ENCODE measurements around the gene PDRG1. TPM values are rescaled to one million over a fixed set of nuclear protein-coding genes. Genes with fewer than 3 reads are reported as not detected.

The PDRG1 gene
- total and polyA plus RNA-seq, 2 donors from 2014 or later, result 10.4 to 22.5 TPM

DNA sequence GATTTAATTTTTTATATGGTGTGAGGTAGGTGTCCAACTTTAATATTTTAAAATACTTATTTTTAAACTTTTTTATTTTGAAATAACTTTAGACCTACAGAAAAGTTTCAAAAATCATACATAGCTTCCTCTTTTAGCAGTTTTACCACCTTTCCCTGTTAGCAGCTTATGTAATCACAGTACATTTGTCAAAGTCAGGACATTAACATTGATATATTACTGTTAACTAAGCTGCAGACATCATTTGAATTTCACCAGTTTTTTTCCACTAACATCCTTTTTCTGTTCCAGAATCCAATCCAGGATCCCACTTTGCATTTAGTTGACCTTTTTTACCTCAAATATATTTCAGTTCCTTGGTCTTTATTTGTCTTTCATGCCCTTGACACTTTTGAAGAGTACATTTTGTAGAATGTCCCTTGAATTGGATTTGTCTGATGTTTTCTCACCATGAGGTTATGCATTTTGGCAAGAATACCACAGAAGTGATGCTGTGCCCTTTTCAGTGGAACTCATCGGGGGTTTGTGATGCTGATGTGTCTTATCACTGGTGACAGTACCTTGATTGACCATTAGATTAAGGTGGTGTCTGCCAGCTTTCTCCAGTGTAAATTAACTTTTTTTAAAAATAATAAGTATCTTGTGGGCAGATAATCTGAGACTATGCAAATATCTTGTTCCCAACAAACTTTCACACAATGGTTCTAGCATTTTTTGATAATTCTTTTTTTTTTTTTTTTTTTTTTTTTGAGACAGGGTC, 48.0 kb downstream of the PDRG1 start:
- TF ChIP-seq, protein P1, sequence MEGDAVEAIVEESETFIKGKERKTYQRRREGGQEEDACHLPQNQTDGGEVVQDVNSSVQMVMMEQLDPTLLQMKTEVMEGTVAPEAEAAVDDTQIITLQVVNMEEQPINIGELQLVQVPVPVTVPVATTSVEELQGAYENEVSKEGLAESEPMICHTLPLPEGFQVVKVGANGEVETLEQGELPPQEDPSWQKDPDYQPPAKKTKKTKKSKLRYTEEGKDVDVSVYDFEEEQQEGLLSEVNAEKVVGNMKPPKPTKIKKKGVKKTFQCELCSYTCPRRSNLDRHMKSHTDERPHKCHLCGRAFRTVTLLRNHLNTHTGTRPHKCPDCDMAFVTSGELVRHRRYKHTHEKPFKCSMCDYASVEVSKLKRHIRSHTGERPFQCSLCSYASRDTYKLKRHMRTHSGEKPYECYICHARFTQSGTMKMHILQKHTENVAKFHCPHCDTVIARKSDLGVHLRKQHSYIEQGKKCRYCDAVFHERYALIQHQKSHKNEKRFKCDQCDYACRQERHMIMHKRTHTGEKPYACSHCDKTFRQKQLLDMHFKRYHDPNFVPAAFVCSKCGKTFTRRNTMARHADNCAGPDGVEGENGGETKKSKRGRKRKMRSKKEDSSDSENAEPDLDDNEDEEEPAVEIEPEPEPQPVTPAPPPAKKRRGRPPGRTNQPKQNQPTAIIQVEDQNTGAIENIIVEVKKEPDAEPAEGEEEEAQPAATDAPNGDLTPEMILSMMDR (IDR thresholded peaks at IDR 0.05; ENCODE audit: borderline replicate concordance, extremely low read depth, insufficient read depth), result no peak
- intact Hi-C loops (cut with DNase I), result no loop called here
- DNase-seq (no peak), FAIRE-seq (no peak)
- Histone ChIP-seq H3K27ac (ENCODE audit: low read depth in 2 of 2, low read length in 2 of 2) (no peak overlapping the region), H3K4me3 (ENCODE audit: low read length in 3 of 3) (no peak overlapping the region), H3K27me3 (ENCODE audit: control insufficient read depth, insufficient read depth, low read length) (no peaks in the 10 kb centered on the region), H3K4me1 (ENCODE audit: control insufficient read depth in 2 of 3, insufficient read depth in 2 of 3, low read depth in 1 of 3, low read length in 3 of 3) (no peaks in the 10 kb centered on the region), H3K9ac (ENCODE audit: low read length in 3 of 3) (no peak overlapping the region), H3K36me3 (ENCODE audit: control insufficient read depth in 2 of 3, insufficient read depth in 3 of 3, low read length in 3 of 3) (no peaks in the 10 kb centered on the region), H3K9me3 (ENCODE audit: control insufficient read depth in 2 of 3, insufficient read depth in 1 of 3, low read length in 3 of 3) (no peaks in the 10 kb centered on the region)

GRCh38 chr20:31901615-31902014, 50.2 kb downstream of the PDRG1 start:
- no peaks in the 10 kb centered on the region for H3K27me3 ChIP-seq (ENCODE audit: control insufficient read depth, insufficient read depth, low read length)
- H3K36me3 ChIP-seq (ENCODE audit: control insufficient read depth in 2 of 3, insufficient read depth in 3 of 3, low read length in 3 of 3), result no peaks in the 10 kb centered on the region
- no peak overlapping the region for H3K27ac ChIP-seq (ENCODE audit: low read depth in 2 of 2, low read length in 2 of 2)
- TF ChIP-seq, protein P1 (IDR thresholded peaks at IDR 0.05; ENCODE audit: borderline replicate concordance, extremely low read depth, insufficient read depth), result no peak
- no peaks in the 10 kb centered on the region for H3K9me3 ChIP-seq (ENCODE audit: control insufficient read depth in 2 of 3, insufficient read depth in 1 of 3, low read length in 3 of 3)
- no peaks in the 10 kb centered on the region for H3K4me1 ChIP-seq (ENCODE audit: control insufficient read depth in 2 of 3, insufficient read depth in 2 of 3, low read depth in 1 of 3, low read length in 3 of 3)
- no peak for DNase-seq
- no peak overlapping the region for H3K4me3 ChIP-seq (ENCODE audit: low read length in 3 of 3)
- intact Hi-C loops (cut with DNase I), result no loop called here
- FAIRE-seq, result no peak
- H3K9ac ChIP-seq (ENCODE audit: low read length in 3 of 3), result no peak overlapping the region

GRCh38 chr20:31897541-31897940, 54.3 kb downstream of the PDRG1 start:
- Histone ChIP-seq H3K4me3 (ENCODE audit: low read length in 3 of 3) (no peak overlapping the region), H3K27me3 (ENCODE audit: control insufficient read depth, insufficient read depth, low read length) (no peaks in the 10 kb centered on the region), H3K9me3 (ENCODE audit: control insufficient read depth in 2 of 3, insufficient read depth in 1 of 3, low read length in 3 of 3) (no peaks in the 10 kb centered on the region), H3K4me1 (ENCODE audit: control insufficient read depth in 2 of 3, insufficient read depth in 2 of 3, low read depth in 1 of 3, low read length in 3 of 3) (no peaks in the 10 kb centered on the region), H3K9ac (ENCODE audit: low read length in 3 of 3) (no peak overlapping the region), H3K27ac (ENCODE audit: low read depth in 2 of 2, low read length in 2 of 2) (no peak overlapping the region), H3K36me3 (ENCODE audit: control insufficient read depth in 2 of 3, insufficient read depth in 3 of 3, low read length in 3 of 3) (no peaks in the 10 kb centered on the region)
- DNase-seq, result no peak
- TF ChIP-seq, protein P1 (IDR thresholded peaks at IDR 0.05; ENCODE audit: borderline replicate concordance, extremely low read depth, insufficient read depth), result no peak
- intact Hi-C loops (cut with DNase I), result no loop called here
- FAIRE-seq, result no peak

All from kidney (tissue), 14 donors.